Testis (tissue), 3 donors: ENCODE measurements around the gene GMDS. TPM values are rescaled to one million over a fixed set of nuclear protein-coding genes. Genes with fewer than 3 reads are reported as not detected.
A peak's percentile ranks its signal among the peaks of the same experiment; 100 is the strongest.

ENCODE experiments used
- DNase-seq: peaks from one replicate; pipeline ENCODE4 v3.0.0-alpha.2; 2019
- H3K27ac ChIP-seq, 2 donors: fragments of 200-600 bp; sonication (generic); one replicate each; pipeline ENCODE4 v1.5.1; 2019
- H3K27me3 ChIP-seq: fragments of 200-600 bp; sonication (generic); one replicate; pipeline ENCODE4 v1.5.1; 2019
- H3K36me3 ChIP-seq: fragments of 200-600 bp; sonication (generic); one replicate; pipeline ENCODE4 v1.5.1; 2017; ENCODE audit warnings: low read depth; ENCODE audit errors: missing control alignments
- H3K4me1 ChIP-seq: fragments of 200-600 bp; sonication (generic); one replicate; pipeline ENCODE4 v1.5.1; 2019
- H3K4me3 ChIP-seq, 2 donors: fragments of 200-600 bp; sonication (generic); one replicate each; pipeline ENCODE4 v1.5.1; 2017 to 2019
- H3K9me3 ChIP-seq: fragments of 200-600 bp; sonication (generic); one replicate; pipeline ENCODE4 v1.5.1; 2017
- CTCF ChIP-seq, 3 experiments: fragments of 450-650 bp in 2 of 3; fragments of 200-600 bp in 1 of 3; sonication (generic) in 1 of 3; IDR thresholded peaks; one replicate each; pipeline ENCODE4 v1.5.1; 2016 to 2019; ENCODE audit warnings: antibody characterized with exemption in 3 of 3, mild to moderate bottlenecking in 2 of 3, moderate library complexity in 1 of 3
- POLR2A ChIP-seq: fragments of 450-650 bp; IDR thresholded peaks from one replicate; pipeline ENCODE4 v1.6.1; 2017; ENCODE audit warnings: antibody characterized with exemption, mild to moderate bottlenecking, moderate library complexity
- WGBS, 2 donors: methylation state at CpG; one replicate each; pipeline ENCODE4 v1.1.5; 2018; 5-methylcytosine and 5-hydroxymethylcytosine counted together
- intact Hi-C: fragments of 100-400 bp; cut with DNase I; formaldehyde crosslinking; loops from one replicate; pipeline ENCODE4 v1.15.1; 2023; ENCODE audit warnings: low total_unique reads
- polyA plus RNA-seq: library from polyadenylated mRNA; stranded (reverse); fragments of 350-450 nt; fragmentation: Illumina TruSeq; extraction: RNeasy Lipid Tissue Mini Kit (QIAGEN cat#74804); gene quantifications from one replicate; pipeline ENCODE4 v1.2.3, GENCODE V29; 2014; ENCODE audit warnings: low read depth, low replicate concordance; ENCODE audit not compliant: insufficient read depth
- total RNA-seq, 2 donors: library from RNA; depleted of rRNA; stranded (reverse); fragments of >200 nt; gene quantifications; one replicate each; pipeline ENCODE4 v1.2.3, GENCODE V29; 2016

The GMDS gene
- total and polyA plus RNA-seq, 3 donors from 2014 or later = 19.6 to 31.1 (median 22.2) TPM

GRCh38 chr6:1601158-1602048 is 644.0 kb downstream of the GMDS start:
- no peak for DNase-seq
- Histone ChIP-seq H3K9me3 (no peaks in the 10 kb centered on the region), H3K4me3 (peak overlapping the region in 1 of 2 donors; percentile 8), H3K27me3 (no peaks in the 10 kb centered on the region), H3K36me3 (no peaks in the 10 kb centered on the region), H3K4me1 (peaks cover 7% of the 10 kb centered on the region), H3K27ac (no peak overlapping the region)
- TF ChIP-seq POLR2A = no peak
- TF ChIP-seq CTCF (IDR thresholded peaks at IDR 0.05) = no peak
- 61% methylated on average over 17 to 40 of the region's 60 CpGs for WGBS, 2 donors
- intact Hi-C loops = loop anchor here (5.0 kb wide), 1 partner anchor 596 kb away; no protein-coding TSS in a partner anchor

- intact Hi-C loops = loop anchor here (5.0 kb wide), 1 partner anchor 597 kb away; no protein-coding TSS in a partner anchor
- WGBS, 2 donors = 64 to 70% methylated on average over 15 of the region's 15 CpGs
Measured at GRCh38 chr6:1600764-1601157, 644.6 kb downstream of the GMDS start.

GRCh38 chr6:1600063-1600763 is 645.2 kb downstream of the GMDS start:
- intact Hi-C loops = loop anchor here (5.0 kb wide), 1 partner anchor 597 kb away; no protein-coding TSS in a partner anchor
- Histone ChIP-seq H3K27me3 (no peaks in the 10 kb centered on the region), H3K4me1 (peaks cover 7% of the 10 kb centered on the region), H3K27ac (no peak overlapping the region), H3K36me3 (no peaks in the 10 kb centered on the region), H3K4me3 (no peak overlapping the region), H3K9me3 (no peaks in the 10 kb centered on the region)
- no peak for DNase-seq
- WGBS, 2 donors = 66 to 78% methylated on average over 3 of the region's 3 CpGs
- no peak for TF ChIP-seq CTCF (IDR thresholded peaks at IDR 0.05)
- TF ChIP-seq POLR2A = no peak

More at GRCh38 chr6:1600764-1601157, 644.6 kb downstream of the GMDS start:
- Histone ChIP-seq H3K36me3 (no peaks in the 10 kb centered on the region), H3K9me3 (no peaks in the 10 kb centered on the region), H3K4me3 (no peak overlapping the region), H3K27me3 (no peaks in the 10 kb centered on the region), H3K4me1 (peaks cover 7% of the 10 kb centered on the region), H3K27ac (no peak overlapping the region)
- TF ChIP-seq POLR2A (no peak), CTCF (IDR thresholded peaks at IDR 0.05) (no peak)
- DNase-seq = no peak

DNA sequence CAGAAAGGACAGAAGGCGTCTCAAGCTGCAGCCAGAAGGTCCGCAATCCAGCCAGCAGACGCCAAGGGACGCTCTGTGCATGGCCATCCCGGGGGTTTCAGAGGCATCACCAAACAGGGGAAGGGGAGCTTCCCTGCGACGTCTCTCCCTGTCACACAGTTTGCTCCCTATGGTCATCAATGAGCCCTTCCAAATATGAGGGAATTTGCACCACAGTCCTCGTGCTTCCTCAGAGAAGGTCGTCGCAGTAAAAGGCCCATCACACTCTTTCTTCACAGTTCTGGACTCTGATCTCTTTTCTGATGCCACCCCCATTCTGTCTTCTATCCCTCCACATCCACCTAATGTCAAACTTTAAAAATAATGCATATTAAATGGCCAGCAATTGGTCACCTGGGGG is 645.9 kb downstream of the GMDS start:
- Histone ChIP-seq H3K36me3 (no peaks in the 10 kb centered on the region), H3K27ac (no peak overlapping the region), H3K4me1 (no peaks in the 10 kb centered on the region), H3K9me3 (no peaks in the 10 kb centered on the region), H3K27me3 (no peaks in the 10 kb centered on the region), H3K4me3 (no peak overlapping the region)
- intact Hi-C loops = loop anchor here (5.0 to 10.0 kb wide), 2 partner anchors 748 to 1035 kb away; no protein-coding TSS in a partner anchor
- TF ChIP-seq CTCF (IDR thresholded peaks at IDR 0.05) = no peak
- 70 to 86% methylated on average over 10 of the region's 10 CpGs for WGBS, 2 donors
- no peak for DNase-seq
